CD8-positive, alpha-beta memory T cell (primary cell): Measurements from ENCODE around the gene FAM120A. TPM values are rescaled to one million over a fixed set of nuclear protein-coding genes. Genes with fewer than 3 reads are reported as not detected.

Source experiments
- CTCF ChIA-PET: fragments of 350-600 bp; sonication (Branson Sonifier 250); formaldehyde crosslinking; loops from one replicate; lab custom pipeline; 2021; ENCODE audit warnings: antibody characterized with exemption; lab: Charles Lee
- POLR2A ChIA-PET: fragments of 350-600 bp; sonication (Branson Sonifier 250); formaldehyde crosslinking; loops from one replicate; lab custom pipeline; 2021; ENCODE audit warnings: antibody characterized with exemption; lab: Charles Lee
- DNase-seq, 5 donors: peaks; one replicate each; pipeline versions ENCODE4 v3.0.0 to v3.0.0-alpha.2; 2020 to 2022; ENCODE audit warnings: mixed read lengths in 1 of 5
- H3K27ac ChIP-seq: one replicate; pipeline ENCODE4 v1.7.0; 2013; ENCODE audit warnings: low read depth, mild to moderate bottlenecking, low read length, moderate library complexity
- H3K27me3 ChIP-seq: 2 replicates; pipeline ENCODE4 v1.7.0; 2013; ENCODE audit warnings: low read length, mild to moderate bottlenecking; ENCODE audit not compliant: insufficient read depth, poor library complexity, severe bottlenecking
- H3K36me3 ChIP-seq: 2 replicates; pipeline ENCODE4 v1.7.0; 2013; ENCODE audit warnings: mild to moderate bottlenecking, low read length, moderate library complexity; ENCODE audit not compliant: insufficient read depth
- H3K4me1 ChIP-seq: 2 replicates; pipeline ENCODE4 v1.7.0; 2013; ENCODE audit warnings: mild to moderate bottlenecking, low read length, moderate library complexity; ENCODE audit not compliant: insufficient read depth
- H3K4me3 ChIP-seq: 2 replicates; pipeline ENCODE4 v1.7.0; 2013; ENCODE audit warnings: mild to moderate bottlenecking, low read length
- H3K9me3 ChIP-seq: 2 replicates; pipeline ENCODE4 v1.7.0; 2013; ENCODE audit warnings: mild to moderate bottlenecking, low read length
- H3K27ac Mint-ChIP-seq, 8 donors: one replicate each; pipeline ENCODE4 v1.8.0; 2020 to 2021; ENCODE audit warnings: mixed read lengths in 8 of 8, mild to moderate bottlenecking in 6 of 8, inconsistent platforms in 3 of 8, moderate library complexity in 3 of 8
- H3K27me3 Mint-ChIP-seq, 2 donors: one replicate each; pipeline ENCODE4 v1.8.0; 2020 to 2021; ENCODE audit warnings: mixed read lengths in 2 of 2, mild to moderate bottlenecking in 1 of 2, moderate library complexity in 1 of 2
- H3K36me3 Mint-ChIP-seq, 3 donors: one replicate each; pipeline ENCODE4 v1.8.0; 2020 to 2021; ENCODE audit warnings: mixed read lengths in 3 of 3, inconsistent platforms in 1 of 3, mild to moderate bottlenecking in 1 of 3
- H3K4me1 Mint-ChIP-seq, 3 donors: one replicate each; pipeline ENCODE4 v1.8.0; 2020 to 2021; ENCODE audit warnings: mixed read lengths in 3 of 3, inconsistent platforms in 1 of 3, mild to moderate bottlenecking in 1 of 3
- H3K4me3 Mint-ChIP-seq, 7 donors: one replicate each; pipeline ENCODE4 v1.8.0; 2020 to 2021; ENCODE audit warnings: mixed read lengths in 7 of 7, mild to moderate bottlenecking in 6 of 7, moderate library complexity in 4 of 7, inconsistent platforms in 2 of 7
- H3K9me3 Mint-ChIP-seq, 5 donors: one replicate each; pipeline ENCODE4 v1.8.0; 2020 to 2022; ENCODE audit warnings: mixed read lengths in 5 of 5, mild to moderate bottlenecking in 3 of 5, moderate library complexity in 2 of 5, inconsistent platforms in 1 of 5
- polyA plus RNA-seq: library from polyadenylated mRNA; unstranded; fragments of 300-500 nt; fragmentation: Illumina TruSeq; gene quantifications from one replicate; pipeline ENCODE4 v1.2.3, GENCODE V29; 2021
- total RNA-seq, 2 experiments: library from RNA; stranded (reverse); gene quantifications; one replicate each; pipeline ENCODE4 v1.2.3, GENCODE V29; 2021

FAM120A gene
- total and polyA plus RNA-seq, 3 experiments from 2014 or later = 16.0 to 142 (median 140) TPM

DNA sequence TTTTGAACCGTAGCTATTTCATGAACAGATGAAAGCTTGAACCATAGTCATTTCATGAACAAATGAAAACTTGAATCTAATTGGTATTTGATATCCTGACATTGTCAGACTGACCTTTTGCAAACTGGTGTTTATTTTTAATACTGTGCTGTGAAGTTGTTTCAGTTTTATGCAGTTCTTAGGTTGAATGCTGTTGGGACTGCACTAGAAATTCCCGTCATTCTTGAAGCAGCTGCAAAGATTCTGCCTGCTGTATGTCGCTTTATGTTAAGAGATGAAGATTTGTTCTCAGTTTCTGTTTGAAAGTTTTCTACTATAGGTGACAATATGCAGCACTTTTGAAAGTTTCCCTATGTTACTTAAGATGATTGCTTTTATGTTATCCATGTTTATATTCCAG, 24.4 kb downstream of the FAM120A start:
- ChIA-PET CTCF (no interaction called here), POLR2A (no interaction called here)
- Mint-ChIP-seq H3K4me3 (no peak overlapping the region), H3K36me3 (peaks cover 0 to 76% (median 21%) of the 10 kb centered on the region in 3 donors), H3K27me3 (no peaks in the 10 kb centered on the region), H3K27ac (peak overlapping the region in 4 of 8 donors; percentile 9 to 52 (median 46)), H3K4me1 (peaks cover 35 to 56% (median 55%) of the 10 kb centered on the region in 3 donors), H3K9me3 (no peaks in the 10 kb centered on the region)
- H3K4me3 ChIP-seq = no peak overlapping the region
- no peaks in the 10 kb centered on the region for H3K4me1 ChIP-seq
- peaks cover 18% of the 10 kb centered on the region for H3K36me3 ChIP-seq
- no peak for DNase-seq
- no peak overlapping the region for H3K27ac ChIP-seq
- H3K27me3 ChIP-seq = no peaks in the 10 kb centered on the region
- no peaks in the 10 kb centered on the region for H3K9me3 ChIP-seq

DNA sequence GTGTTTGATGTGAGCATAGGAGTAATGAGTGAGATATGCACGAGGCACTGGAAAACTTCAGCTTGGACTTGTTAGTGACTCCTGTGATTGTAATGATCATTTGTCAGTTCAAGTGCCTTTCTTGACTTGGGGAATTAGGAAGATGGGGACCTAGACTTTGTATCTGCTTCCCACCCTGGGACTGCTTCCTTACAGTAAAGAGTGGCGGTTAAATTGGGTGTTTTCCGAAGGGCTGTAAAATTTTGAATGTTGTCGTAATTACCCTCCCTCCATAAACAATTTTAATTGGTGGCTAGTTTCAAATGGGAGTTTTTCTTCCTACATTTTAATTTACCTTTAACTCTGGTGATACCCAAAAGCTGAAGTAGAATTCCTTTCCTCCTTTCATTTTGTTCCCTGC, 25.4 kb downstream of the FAM120A start:
- peaks cover 18% of the 10 kb centered on the region for H3K36me3 ChIP-seq
- Mint-ChIP-seq H3K36me3 (peaks cover 0 to 78% (median 21%) of the 10 kb centered on the region in 3 donors), H3K4me3 (no peak overlapping the region), H3K9me3 (no peaks in the 10 kb centered on the region), H3K27me3 (no peaks in the 10 kb centered on the region), H3K4me1 (peaks cover 38 to 59% (median 58%) of the 10 kb centered on the region in 3 donors), H3K27ac (peak overlapping the region in 3 of 8 donors; percentile 25 to 76 (median 70))
- no peaks in the 10 kb centered on the region for H3K9me3 ChIP-seq
- ChIA-PET POLR2A (interaction anchor here (0.6 kb wide), 1 partner anchor 89 kb away, joined by 3 read pairs; no protein-coding TSS in a partner anchor), CTCF (interaction anchor here (0.6 to 1.6 kb wide), 3 partner anchors 29 to 571 kb away, joined by 3 to 4 read pairs (median 3); no protein-coding TSS in a partner anchor)
- peak overlapping the region; percentile 7 for H3K27ac ChIP-seq
- no peaks in the 10 kb centered on the region for H3K27me3 ChIP-seq
- H3K4me3 ChIP-seq = no peak overlapping the region
- no peaks in the 10 kb centered on the region for H3K4me1 ChIP-seq
- DNase-seq = no peak

DNA sequence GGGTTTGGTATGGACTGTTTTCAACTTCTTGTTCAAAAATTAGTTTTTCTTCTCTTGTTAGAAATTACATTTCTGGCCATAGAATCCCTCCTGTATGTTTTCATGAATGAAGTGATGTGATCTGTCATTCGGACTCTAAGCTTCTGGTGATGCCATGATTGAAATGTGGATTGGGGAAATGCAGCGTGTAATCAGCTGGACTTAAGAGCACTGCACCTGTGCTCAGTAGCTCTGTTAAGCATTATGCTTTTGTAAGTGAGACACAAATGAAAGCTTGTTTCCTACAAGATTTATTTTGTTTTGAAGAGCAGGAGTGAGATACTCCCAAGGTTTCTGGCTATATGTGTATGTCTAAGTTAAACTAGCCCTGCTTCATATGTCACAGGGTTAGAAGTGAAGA, 25.9 kb downstream of the FAM120A start:
- no peaks in the 10 kb centered on the region for H3K27me3 Mint-ChIP-seq
- no peaks in the 10 kb centered on the region for H3K9me3 ChIP-seq
- H3K27ac Mint-ChIP-seq = peak overlapping the region in 2 of 8 donors; percentile 51 to 76
- ChIA-PET CTCF (interaction anchor here (0.7 to 1.6 kb wide), 2 partner anchors 29 to 89 kb away, joined by 3 to 4 read pairs; no protein-coding TSS in a partner anchor), POLR2A (no interaction called here)
- H3K4me1 ChIP-seq = no peaks in the 10 kb centered on the region
- peaks cover 0 to 76% (median 18%) of the 10 kb centered on the region in 3 donors for H3K36me3 Mint-ChIP-seq
- peaks cover 35 to 55% (median 55%) of the 10 kb centered on the region in 3 donors for H3K4me1 Mint-ChIP-seq
- H3K27me3 ChIP-seq = no peaks in the 10 kb centered on the region
- no peak overlapping the region for H3K4me3 Mint-ChIP-seq
- no peaks in the 10 kb centered on the region for H3K9me3 Mint-ChIP-seq
- no peak for DNase-seq
- no peak overlapping the region for H3K27ac ChIP-seq
- H3K4me3 ChIP-seq = no peak overlapping the region
- peaks cover 18% of the 10 kb centered on the region for H3K36me3 ChIP-seq

DNA sequence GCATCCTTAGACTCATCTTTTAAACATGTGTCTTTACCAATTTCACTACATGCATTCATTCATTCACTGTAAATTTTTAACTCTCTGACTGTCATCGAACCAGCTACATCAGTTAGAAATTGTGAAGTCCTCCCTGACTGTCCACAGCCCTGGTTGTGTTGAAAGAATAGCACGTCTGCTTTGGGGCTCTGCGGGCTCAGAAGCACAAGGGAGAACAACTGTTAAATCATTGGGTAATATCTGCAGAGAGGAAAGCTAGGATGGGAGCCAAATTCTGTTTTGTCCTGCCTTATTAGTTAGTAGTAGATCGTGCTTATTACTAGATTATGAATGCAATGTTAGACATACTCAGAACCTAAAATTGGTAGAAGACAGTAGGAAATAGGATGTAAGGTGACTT, 28.2 kb downstream of the FAM120A start:
- ChIA-PET POLR2A (no interaction called here), CTCF (no interaction called here)
- Mint-ChIP-seq H3K4me3 (no peak overlapping the region), H3K27ac (peak overlapping the region in 1 of 8 donors; percentile 27), H3K4me1 (peaks cover 34 to 62% (median 55%) of the 10 kb centered on the region in 3 donors), H3K36me3 (peaks cover 0 to 73% (median 19%) of the 10 kb centered on the region in 3 donors), H3K9me3 (no peaks in the 10 kb centered on the region), H3K27me3 (no peaks in the 10 kb centered on the region)
- H3K27ac ChIP-seq = no peak overlapping the region
- H3K36me3 ChIP-seq = peaks cover 22% of the 10 kb centered on the region
- no peak for DNase-seq
- no peak overlapping the region for H3K4me3 ChIP-seq
- no peaks in the 10 kb centered on the region for H3K9me3 ChIP-seq
- H3K27me3 ChIP-seq = no peaks in the 10 kb centered on the region
- H3K4me1 ChIP-seq = no peaks in the 10 kb centered on the region

DNA sequence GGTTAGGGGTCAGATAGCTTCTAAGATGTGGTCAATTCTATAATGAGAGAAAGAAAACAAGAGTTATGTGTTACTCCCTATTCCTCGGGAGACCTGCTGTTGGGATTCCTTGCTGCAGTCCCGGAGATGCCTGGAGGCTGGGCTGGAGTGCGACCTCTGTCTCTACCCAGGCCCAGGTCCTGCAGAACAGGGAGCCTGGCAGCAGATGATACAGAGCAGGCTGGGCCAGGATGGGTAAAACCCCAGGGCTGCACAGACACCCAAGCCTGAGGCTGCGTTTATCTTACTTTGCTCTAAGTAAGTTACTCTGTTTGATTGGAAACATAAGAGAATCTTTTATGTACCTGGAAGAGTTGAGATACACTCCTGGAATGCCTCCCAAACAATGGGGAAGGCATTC, 28.8 kb downstream of the FAM120A start:
- no peak for DNase-seq
- Histone ChIP-seq H3K4me1 (no peaks in the 10 kb centered on the region), H3K27ac (no peak overlapping the region), H3K9me3 (no peaks in the 10 kb centered on the region), H3K27me3 (no peaks in the 10 kb centered on the region), H3K4me3 (no peak overlapping the region), H3K36me3 (peaks cover 22% of the 10 kb centered on the region)
- Mint-ChIP-seq H3K4me1 (peaks cover 36 to 65% (median 57%) of the 10 kb centered on the region in 3 donors), H3K36me3 (peaks cover 0 to 73% (median 16%) of the 10 kb centered on the region in 3 donors), H3K9me3 (no peaks in the 10 kb centered on the region), H3K4me3 (no peak overlapping the region), H3K27ac (no peak overlapping the region), H3K27me3 (no peaks in the 10 kb centered on the region)
- CTCF ChIA-PET = no interaction called here
- POLR2A ChIA-PET = no interaction called here

DNA sequence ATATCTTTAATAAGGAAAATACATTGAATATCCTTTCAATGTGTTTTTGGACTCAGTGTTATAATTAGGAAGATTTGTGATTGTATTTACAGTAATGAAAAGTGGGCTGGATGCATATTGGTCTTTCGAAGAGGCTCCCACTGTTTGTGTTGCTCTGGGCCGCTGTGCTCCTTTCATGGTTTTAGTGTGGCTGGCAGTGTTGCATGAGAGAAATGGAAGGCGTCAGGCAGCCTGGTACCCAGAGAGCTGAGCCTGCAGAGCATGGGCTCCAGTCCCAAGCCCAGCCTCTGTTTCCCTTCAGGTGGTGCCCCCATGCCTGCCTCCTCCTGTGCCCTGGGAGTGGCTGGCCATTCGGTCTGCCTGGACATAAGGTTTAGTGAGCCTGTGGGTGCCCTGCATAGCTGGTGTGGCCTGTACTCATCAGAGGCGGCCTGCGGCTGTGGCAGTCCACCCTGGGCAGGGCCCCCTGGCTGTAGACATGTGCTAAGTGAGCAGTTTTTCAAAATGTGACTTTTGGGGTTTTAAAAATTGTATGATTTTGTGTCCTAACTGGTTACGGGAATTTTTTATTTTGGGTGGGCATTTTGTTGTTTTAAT, 29.3 kb downstream of the FAM120A start:
- ChIA-PET POLR2A (no interaction called here), CTCF (no interaction called here)
- H3K36me3 ChIP-seq = peaks cover 22% of the 10 kb centered on the region

DNA sequence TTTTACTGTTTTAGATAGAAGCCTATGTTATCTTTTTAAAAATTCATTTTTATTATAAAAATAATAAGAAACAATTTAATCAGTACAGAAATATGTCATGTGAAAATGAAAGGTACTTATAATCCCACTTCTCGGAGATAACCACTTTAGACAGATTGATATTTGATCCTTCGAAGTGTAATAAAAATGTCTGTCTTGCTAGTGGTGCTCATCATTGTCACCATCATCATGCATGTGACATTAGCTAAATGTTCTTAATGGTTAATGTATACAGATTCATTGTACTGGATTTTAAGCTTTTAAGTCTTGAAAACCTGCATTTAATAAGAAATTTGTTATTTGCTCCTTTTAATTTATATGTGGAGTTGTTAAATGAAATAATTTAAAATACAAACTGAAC, 32.0 kb downstream of the FAM120A start:
- no peak for DNase-seq
- no peak overlapping the region for H3K27ac ChIP-seq
- ChIA-PET CTCF (interaction anchor here (1.4 kb wide), 1 partner anchor 10 kb away, joined by 3 read pairs; no protein-coding TSS in a partner anchor), POLR2A (no interaction called here)
- no peak overlapping the region for H3K27ac Mint-ChIP-seq
- no peaks in the 10 kb centered on the region for H3K27me3 ChIP-seq
- no peak overlapping the region for H3K4me3 Mint-ChIP-seq
- peaks cover 35 to 67% (median 58%) of the 10 kb centered on the region in 3 donors for H3K4me1 Mint-ChIP-seq
- H3K4me3 ChIP-seq = no peak overlapping the region
- peaks cover 0 to 75% (median 21%) of the 10 kb centered on the region in 3 donors for H3K36me3 Mint-ChIP-seq
- H3K9me3 Mint-ChIP-seq = no peaks in the 10 kb centered on the region
- H3K27me3 Mint-ChIP-seq = no peaks in the 10 kb centered on the region
- peaks cover 17% of the 10 kb centered on the region for H3K36me3 ChIP-seq
- no peaks in the 10 kb centered on the region for H3K4me1 ChIP-seq
- H3K9me3 ChIP-seq = no peaks in the 10 kb centered on the region

More for the DNA sequence above, 29.3 kb downstream of the FAM120A start:
- Mint-ChIP-seq H3K9me3 (no peaks in the 10 kb centered on the region), H3K4me3 (no peak overlapping the region), H3K27me3 (no peaks in the 10 kb centered on the region), H3K36me3 (peaks cover 0 to 73% (median 15%) of the 10 kb centered on the region in 3 donors), H3K27ac (peak overlapping the region in 2 of 8 donors; percentile 9 to 41), H3K4me1 (peaks cover 35 to 64% (median 56%) of the 10 kb centered on the region in 3 donors)
- H3K9me3 ChIP-seq = no peaks in the 10 kb centered on the region
- DNase-seq = no peak
- no peak overlapping the region for H3K27ac ChIP-seq
- no peaks in the 10 kb centered on the region for H3K27me3 ChIP-seq
- no peaks in the 10 kb centered on the region for H3K4me1 ChIP-seq
- no peak overlapping the region for H3K4me3 ChIP-seq

DNA sequence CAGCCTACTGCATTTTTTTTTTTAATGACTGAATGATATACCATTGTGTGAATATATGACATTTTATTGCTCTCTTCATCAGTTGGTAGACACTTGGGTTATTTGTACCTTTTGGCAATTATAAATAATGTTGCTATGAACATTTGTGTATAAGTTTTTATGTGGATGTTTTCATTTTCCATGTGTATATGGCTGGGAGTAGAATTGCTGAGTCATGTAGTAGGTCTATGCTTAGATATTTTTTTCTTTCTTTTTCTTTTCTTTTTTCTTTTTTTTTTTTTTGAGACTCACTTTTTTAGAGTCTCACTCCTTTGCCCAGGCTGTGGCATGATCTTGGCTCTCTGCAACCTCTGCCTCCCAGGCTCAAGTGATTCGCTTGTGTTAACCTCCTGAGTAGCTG, 34.8 kb downstream of the FAM120A start:
- no peak for DNase-seq
- Histone ChIP-seq H3K27ac (no peak overlapping the region), H3K4me3 (no peak overlapping the region), H3K4me1 (no peaks in the 10 kb centered on the region), H3K27me3 (no peaks in the 10 kb centered on the region), H3K9me3 (no peaks in the 10 kb centered on the region), H3K36me3 (peaks cover 4% of the 10 kb centered on the region)
- H3K27ac Mint-ChIP-seq = peak overlapping the region in 4 of 8 donors; percentile 8 to 47 (median 42)
- H3K27me3 Mint-ChIP-seq = no peaks in the 10 kb centered on the region
- H3K4me3 Mint-ChIP-seq = no peak overlapping the region
- H3K9me3 Mint-ChIP-seq = no peaks in the 10 kb centered on the region
- ChIA-PET POLR2A (interaction anchor here (0.7 kb wide), 1 partner anchor 33 kb away, joined by 3 read pairs; the partner anchor contains the start of gene FAM120AOS), CTCF (no interaction called here)
- H3K36me3 Mint-ChIP-seq = peaks cover 0 to 77% (median 24%) of the 10 kb centered on the region in 3 donors
- H3K4me1 Mint-ChIP-seq = peaks cover 34 to 69% (median 56%) of the 10 kb centered on the region in 3 donors
